ENCODE results near the gene CHMP1B.

DNA sequence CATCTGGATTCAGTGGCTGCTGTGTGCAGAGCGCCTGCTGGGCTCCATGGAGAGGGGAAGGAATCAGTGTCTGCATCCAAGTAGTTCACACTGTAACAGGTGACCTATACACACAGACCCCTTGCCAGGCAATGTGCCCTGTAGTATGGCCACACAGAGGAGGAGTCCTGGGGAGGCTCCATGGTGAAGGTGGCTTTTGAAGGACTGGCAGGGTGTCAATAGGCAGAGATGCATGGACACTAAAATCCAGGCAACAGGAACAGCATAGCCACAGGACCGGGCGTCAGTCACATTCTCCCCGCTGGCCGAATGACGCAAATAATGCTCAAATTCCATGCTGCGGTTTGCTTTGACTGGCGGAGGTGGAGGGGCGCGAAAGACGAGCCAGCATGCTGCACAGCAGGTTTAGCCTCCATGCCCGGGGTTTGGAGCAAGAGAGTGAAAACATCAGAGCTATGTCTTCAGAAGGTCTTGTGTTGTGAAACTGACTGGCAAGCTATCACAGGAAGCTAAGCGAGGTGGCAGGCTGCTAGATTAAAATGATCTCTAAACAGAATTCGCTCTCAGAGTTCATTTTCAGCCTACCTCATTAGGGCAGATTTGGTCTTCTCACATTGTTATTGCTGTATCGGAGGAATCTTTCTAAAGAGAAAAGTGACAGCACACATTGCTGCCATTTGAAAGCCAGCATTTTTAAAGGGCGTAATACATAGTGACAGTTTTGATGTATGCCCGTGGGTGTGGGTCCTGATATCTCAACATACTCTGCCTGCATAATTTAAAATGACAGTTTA is 1.2 kb upstream of the CHMP1B start:
- TF ChIP-seq, protein P1, sequence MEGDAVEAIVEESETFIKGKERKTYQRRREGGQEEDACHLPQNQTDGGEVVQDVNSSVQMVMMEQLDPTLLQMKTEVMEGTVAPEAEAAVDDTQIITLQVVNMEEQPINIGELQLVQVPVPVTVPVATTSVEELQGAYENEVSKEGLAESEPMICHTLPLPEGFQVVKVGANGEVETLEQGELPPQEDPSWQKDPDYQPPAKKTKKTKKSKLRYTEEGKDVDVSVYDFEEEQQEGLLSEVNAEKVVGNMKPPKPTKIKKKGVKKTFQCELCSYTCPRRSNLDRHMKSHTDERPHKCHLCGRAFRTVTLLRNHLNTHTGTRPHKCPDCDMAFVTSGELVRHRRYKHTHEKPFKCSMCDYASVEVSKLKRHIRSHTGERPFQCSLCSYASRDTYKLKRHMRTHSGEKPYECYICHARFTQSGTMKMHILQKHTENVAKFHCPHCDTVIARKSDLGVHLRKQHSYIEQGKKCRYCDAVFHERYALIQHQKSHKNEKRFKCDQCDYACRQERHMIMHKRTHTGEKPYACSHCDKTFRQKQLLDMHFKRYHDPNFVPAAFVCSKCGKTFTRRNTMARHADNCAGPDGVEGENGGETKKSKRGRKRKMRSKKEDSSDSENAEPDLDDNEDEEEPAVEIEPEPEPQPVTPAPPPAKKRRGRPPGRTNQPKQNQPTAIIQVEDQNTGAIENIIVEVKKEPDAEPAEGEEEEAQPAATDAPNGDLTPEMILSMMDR (IDR thresholded peaks at IDR 0.05) = no peak
- no peak for TF ChIP-seq POLR2A (IDR thresholded peaks at IDR 0.05)
